ENCODE results near the gene CHRM5.

DNA sequence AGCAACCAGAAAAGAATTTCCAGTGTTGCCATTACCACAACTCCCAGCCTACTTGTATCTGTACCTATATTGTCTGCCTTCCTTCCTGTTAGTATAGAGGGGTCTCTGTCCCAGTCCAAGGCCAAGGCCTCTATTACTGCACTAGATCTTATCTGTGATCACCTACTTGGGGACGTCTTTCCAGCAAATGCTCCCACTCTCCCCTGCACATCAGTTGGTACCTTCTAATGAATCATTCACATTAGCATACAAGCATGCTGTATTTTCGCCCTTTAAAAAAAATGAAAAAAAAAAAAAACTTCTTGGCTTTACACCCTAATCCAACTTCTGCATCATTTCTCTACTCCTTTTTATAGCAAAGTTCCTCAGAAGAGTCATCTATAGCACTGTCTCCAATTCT lies 75.5 kb downstream of the CHRM5 start:
- TF ChIP-seq, protein P1, sequence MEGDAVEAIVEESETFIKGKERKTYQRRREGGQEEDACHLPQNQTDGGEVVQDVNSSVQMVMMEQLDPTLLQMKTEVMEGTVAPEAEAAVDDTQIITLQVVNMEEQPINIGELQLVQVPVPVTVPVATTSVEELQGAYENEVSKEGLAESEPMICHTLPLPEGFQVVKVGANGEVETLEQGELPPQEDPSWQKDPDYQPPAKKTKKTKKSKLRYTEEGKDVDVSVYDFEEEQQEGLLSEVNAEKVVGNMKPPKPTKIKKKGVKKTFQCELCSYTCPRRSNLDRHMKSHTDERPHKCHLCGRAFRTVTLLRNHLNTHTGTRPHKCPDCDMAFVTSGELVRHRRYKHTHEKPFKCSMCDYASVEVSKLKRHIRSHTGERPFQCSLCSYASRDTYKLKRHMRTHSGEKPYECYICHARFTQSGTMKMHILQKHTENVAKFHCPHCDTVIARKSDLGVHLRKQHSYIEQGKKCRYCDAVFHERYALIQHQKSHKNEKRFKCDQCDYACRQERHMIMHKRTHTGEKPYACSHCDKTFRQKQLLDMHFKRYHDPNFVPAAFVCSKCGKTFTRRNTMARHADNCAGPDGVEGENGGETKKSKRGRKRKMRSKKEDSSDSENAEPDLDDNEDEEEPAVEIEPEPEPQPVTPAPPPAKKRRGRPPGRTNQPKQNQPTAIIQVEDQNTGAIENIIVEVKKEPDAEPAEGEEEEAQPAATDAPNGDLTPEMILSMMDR (conservative IDR thresholded peaks at IDR 0.05), result no peak
- no peak for TF ChIP-seq ZFX (IDR thresholded peaks at IDR 0.05)
